Endothelial cell of hepatic sinusoid (primary cell): ENCODE measurements around the gene OGG1.

Source experiments
- in situ Hi-C: cut with HindIII; loops from 2 replicates; pipeline ENCODE4 v1.10.0; 2017; ENCODE audit warnings: low sequenced_read_pairs

OGG1 gene

GRCh38 chr3:9781978-9782603 is 32.3 kb downstream of the OGG1 start:
- in situ Hi-C loops, result no loop called here

GRCh38 chr3:9782770-9783169 is 33.0 kb downstream of the OGG1 start:
- in situ Hi-C loops, result no loop called here

GRCh38 chr3:9783954-9784353 is 34.2 kb downstream of the OGG1 start:
- in situ Hi-C loops, result no loop called here

GRCh38 chr3:9784965-9785364 is 35.2 kb downstream of the OGG1 start:
- in situ Hi-C loops, result no loop called here

GRCh38 chr3:9785602-9786001 is 35.9 kb downstream of the OGG1 start:
- in situ Hi-C loops, result no loop called here

GRCh38 chr3:9786209-9786739 is 36.5 kb downstream of the OGG1 start:
- in situ Hi-C loops, result no loop called here

GRCh38 chr3:9786825-9787669 is 37.3 kb downstream of the OGG1 start:
- in situ Hi-C loops, result no loop called here

- in situ Hi-C loops, result no loop called here
Observed at GRCh38 chr3:9787714-9788113, 38.0 kb downstream of the OGG1 start.

- in situ Hi-C loops, result no loop called here
Observed at GRCh38 chr3:9791127-9791526, 41.4 kb downstream of the OGG1 start.

- in situ Hi-C loops, result no loop called here
Observed at GRCh38 chr3:9791790-9792404, 42.1 kb downstream of the OGG1 start.

- in situ Hi-C loops, result no loop called here
Observed at GRCh38 chr3:9792405-9793160, 42.8 kb downstream of the OGG1 start, which contains the start of the genes ARPC4 and TADA3. TSS of gene ARPC4 (plus strand) at chr3:9793082. CDS start at chr3:9793122, 40 bp downstream. TSS of gene TADA3 (minus strand) at chr3:9792473. CDS start at chr3:9791466, 1,007 bp downstream.

- in situ Hi-C loops, result no loop called here
Observed at GRCh38 chr3:9793161-9793781, 43.5 kb downstream of the OGG1 start.

GRCh38 chr3:9794400-9794799 is 44.6 kb downstream of the OGG1 start:
- in situ Hi-C loops, result no loop called here

- in situ Hi-C loops, result no loop called here
Observed at GRCh38 chr3:9795207-9795606, 45.5 kb downstream of the OGG1 start.

- in situ Hi-C loops, result no loop called here
Observed at GRCh38 chr3:9797196-9797945, 47.6 kb downstream of the OGG1 start.

- in situ Hi-C loops, result no loop called here
Observed at GRCh38 chr3:9800529-9800928, 50.8 kb downstream of the OGG1 start.

- in situ Hi-C loops, result no loop called here
Observed at GRCh38 chr3:9803494-9803893, 53.7 kb downstream of the OGG1 start.

GRCh38 chr3:9804996-9805395 is 55.2 kb downstream of the OGG1 start:
- in situ Hi-C loops, result loop anchor here (5.0 kb wide), 2 partner anchors 47 to 68 kb away; no protein-coding TSS in a partner anchor

GRCh38 chr3:9806137-9806536 is 56.4 kb downstream of the OGG1 start:
- in situ Hi-C loops, result loop anchor here (5.0 kb wide), 2 partner anchors 46 to 69 kb away; no protein-coding TSS in a partner anchor
